Large intestine (tissue), 3 donors: ENCODE results near the gene ERICH6. TPM values are rescaled to one million over a fixed set of nuclear protein-coding genes. Genes with fewer than 3 reads are reported as not detected.

Experiments used
- DNase-seq, 2 donors: peaks; one replicate each; pipeline versions ENCODE4 v3.0.0 to v3.0.0-alpha.2; 2013
- H3K27ac ChIP-seq: one replicate; pipeline ENCODE4 v1.5.1; 2013; ENCODE audit warnings: low read length
- H3K27me3 ChIP-seq: 2 replicates; pipeline ENCODE4 v1.6.1; 2013; ENCODE audit warnings: low read length; ENCODE audit not compliant: control insufficient read depth, insufficient read depth
- H3K36me3 ChIP-seq: 2 replicates; pipeline ENCODE4 v1.6.1; 2013; ENCODE audit warnings: low read length; ENCODE audit not compliant: control insufficient read depth, insufficient read depth
- H3K4me1 ChIP-seq: one replicate; pipeline ENCODE4 v1.6.1; 2013; ENCODE audit warnings: low read length; ENCODE audit not compliant: control insufficient read depth, insufficient read depth
- H3K4me3 ChIP-seq: one replicate; pipeline ENCODE4 v1.5.1; 2013; ENCODE audit warnings: low read length
- H3K9me3 ChIP-seq: one replicate; pipeline ENCODE4 v1.6.1; 2013; ENCODE audit warnings: mild to moderate bottlenecking, low read depth, low read length, moderate library complexity; ENCODE audit not compliant: control insufficient read depth
- WGBS: methylation state at CpG from one replicate; pipeline ENCODE4 v1.1.5; 2013; ENCODE audit warnings: low lambda C conversion rate; ENCODE audit not compliant: insufficient coverage; 5-methylcytosine and 5-hydroxymethylcytosine counted together
- polyA plus RNA-seq: library from polyadenylated mRNA; unstranded; fragments of 120-200 nt; gene quantifications from one replicate; pipeline ENCODE4 v1.2.1, GENCODE V29; 2013

Gene ERICH6
- polyA plus RNA-seq, 1 donor = 0.09 TPM

GRCh38 chr3:150682279-150682678 is 21.4 kb downstream of the ERICH6 start:
- Histone ChIP-seq H3K36me3 (no peaks in the 10 kb centered on the region), H3K27ac (no peak overlapping the region), H3K9me3 (no peaks in the 10 kb centered on the region), H3K27me3 (no peaks in the 10 kb centered on the region), H3K4me3 (no peak overlapping the region), H3K4me1 (no peaks in the 10 kb centered on the region)
- no peak for DNase-seq
- WGBS = no CpG with 5 or more reads among the region's 1 CpG

- no peak overlapping the region for H3K4me3 ChIP-seq
- 92% methylated on average over 2 of the region's 2 CpGs for WGBS
- no peak for DNase-seq
Observed at GRCh38 chr3:150681057-150681456, 22.7 kb downstream of the ERICH6 start.

GRCh38 chr3:150680562-150680961 is 23.2 kb downstream of the ERICH6 start:
- no peaks in the 10 kb centered on the region for H3K27me3 ChIP-seq
- H3K36me3 ChIP-seq = no peaks in the 10 kb centered on the region
- no CpG with 5 or more reads among the region's 5 CpGs for WGBS
- H3K9me3 ChIP-seq = peaks cover 5% of the 10 kb centered on the region
- no peak for DNase-seq
- H3K4me1 ChIP-seq = no peaks in the 10 kb centered on the region
- no peak overlapping the region for H3K27ac ChIP-seq
- H3K4me3 ChIP-seq = no peak overlapping the region

More at GRCh38 chr3:150681057-150681456, 22.7 kb downstream of the ERICH6 start:
- no peaks in the 10 kb centered on the region for H3K27me3 ChIP-seq
- H3K4me1 ChIP-seq = no peaks in the 10 kb centered on the region
- peaks cover under 1% of the 10 kb centered on the region for H3K9me3 ChIP-seq
- no peaks in the 10 kb centered on the region for H3K36me3 ChIP-seq
- no peak overlapping the region for H3K27ac ChIP-seq

GRCh38 chr3:150675587-150675986 is 28.1 kb downstream of the ERICH6 start:
- no peaks in the 10 kb centered on the region for H3K4me1 ChIP-seq
- no peak overlapping the region for H3K27ac ChIP-seq
- no peak overlapping the region for H3K4me3 ChIP-seq
- peaks cover 6% of the 10 kb centered on the region for H3K9me3 ChIP-seq
- no peaks in the 10 kb centered on the region for H3K27me3 ChIP-seq
- no peaks in the 10 kb centered on the region for H3K36me3 ChIP-seq
- no peak for DNase-seq

GRCh38 chr3:150673966-150674365 is 29.8 kb downstream of the ERICH6 start:
- no peak overlapping the region for H3K27ac ChIP-seq
- no CpG with 5 or more reads among the region's 3 CpGs for WGBS
- H3K36me3 ChIP-seq = no peaks in the 10 kb centered on the region
- peaks cover 6% of the 10 kb centered on the region for H3K9me3 ChIP-seq
- H3K27me3 ChIP-seq = no peaks in the 10 kb centered on the region
- no peaks in the 10 kb centered on the region for H3K4me1 ChIP-seq
- no peak for DNase-seq
- H3K4me3 ChIP-seq = no peak overlapping the region

GRCh38 chr3:150666167-150666566 is 37.6 kb downstream of the ERICH6 start:
- Histone ChIP-seq H3K4me3 (no peak overlapping the region), H3K4me1 (no peaks in the 10 kb centered on the region), H3K27ac (no peak overlapping the region), H3K27me3 (peaks cover 9% of the 10 kb centered on the region), H3K36me3 (no peaks in the 10 kb centered on the region), H3K9me3 (no peaks in the 10 kb centered on the region)
- WGBS = no CpG with 5 or more reads among the region's 5 CpGs
- DNase-seq = no peak

- no peak for DNase-seq
- no peaks in the 10 kb centered on the region for H3K4me1 ChIP-seq
- peaks cover 9% of the 10 kb centered on the region for H3K27me3 ChIP-seq
- H3K27ac ChIP-seq = no peak overlapping the region
- no peaks in the 10 kb centered on the region for H3K9me3 ChIP-seq
- WGBS = no CpG with 5 or more reads among the region's 8 CpGs
- H3K36me3 ChIP-seq = no peaks in the 10 kb centered on the region
- H3K4me3 ChIP-seq = no peak overlapping the region
Observed at GRCh38 chr3:150663461-150663860, 40.3 kb downstream of the ERICH6 start.

GRCh38 chr3:150662410-150663200 is 41.1 kb downstream of the ERICH6 start:
- Histone ChIP-seq H3K36me3 (no peaks in the 10 kb centered on the region), H3K27ac (no peak overlapping the region), H3K27me3 (peaks cover 9% of the 10 kb centered on the region), H3K9me3 (no peaks in the 10 kb centered on the region), H3K4me1 (no peaks in the 10 kb centered on the region), H3K4me3 (no peak overlapping the region)
- no peak for DNase-seq
- 68% methylated on average over 2 of the region's 7 CpGs for WGBS

GRCh38 chr3:150656316-150656715 is 47.4 kb downstream of the ERICH6 start:
- Histone ChIP-seq H3K4me1 (no peaks in the 10 kb centered on the region), H3K27me3 (no peaks in the 10 kb centered on the region), H3K36me3 (no peaks in the 10 kb centered on the region), H3K4me3 (no peak overlapping the region), H3K9me3 (no peaks in the 10 kb centered on the region), H3K27ac (no peak overlapping the region)
- no peak for DNase-seq
- WGBS = 70% methylated on average over 3 of the region's 4 CpGs

GRCh38 chr3:150653110-150653561 is 50.6 kb downstream of the ERICH6 start:
- H3K9me3 ChIP-seq = no peaks in the 10 kb centered on the region
- WGBS = 83% methylated on average over 2 of the region's 4 CpGs
- no peaks in the 10 kb centered on the region for H3K36me3 ChIP-seq
- H3K4me1 ChIP-seq = no peaks in the 10 kb centered on the region
- no peak overlapping the region for H3K4me3 ChIP-seq
- no peak overlapping the region for H3K27ac ChIP-seq
- no peaks in the 10 kb centered on the region for H3K27me3 ChIP-seq
- no peak for DNase-seq

- H3K9me3 ChIP-seq = no peaks in the 10 kb centered on the region
- H3K4me1 ChIP-seq = no peaks in the 10 kb centered on the region
- no peak for DNase-seq
- no peak overlapping the region for H3K4me3 ChIP-seq
- no peaks in the 10 kb centered on the region for H3K36me3 ChIP-seq
- WGBS = no CpG with 5 or more reads among the region's 12 CpGs
- no peak overlapping the region for H3K27ac ChIP-seq
- no peaks in the 10 kb centered on the region for H3K27me3 ChIP-seq
Observed at GRCh38 chr3:150640256-150640655, 63.5 kb downstream of the ERICH6 start.
